Measurements from ENCODE around the gene FAM170A.

GRCh38 chr5:119666542-119666941 is 37.2 kb downstream of the FAM170A start:
- TF ChIP-seq POLR2A (IDR thresholded peaks at IDR 0.05), result no peak
- TF ChIP-seq, protein P1, sequence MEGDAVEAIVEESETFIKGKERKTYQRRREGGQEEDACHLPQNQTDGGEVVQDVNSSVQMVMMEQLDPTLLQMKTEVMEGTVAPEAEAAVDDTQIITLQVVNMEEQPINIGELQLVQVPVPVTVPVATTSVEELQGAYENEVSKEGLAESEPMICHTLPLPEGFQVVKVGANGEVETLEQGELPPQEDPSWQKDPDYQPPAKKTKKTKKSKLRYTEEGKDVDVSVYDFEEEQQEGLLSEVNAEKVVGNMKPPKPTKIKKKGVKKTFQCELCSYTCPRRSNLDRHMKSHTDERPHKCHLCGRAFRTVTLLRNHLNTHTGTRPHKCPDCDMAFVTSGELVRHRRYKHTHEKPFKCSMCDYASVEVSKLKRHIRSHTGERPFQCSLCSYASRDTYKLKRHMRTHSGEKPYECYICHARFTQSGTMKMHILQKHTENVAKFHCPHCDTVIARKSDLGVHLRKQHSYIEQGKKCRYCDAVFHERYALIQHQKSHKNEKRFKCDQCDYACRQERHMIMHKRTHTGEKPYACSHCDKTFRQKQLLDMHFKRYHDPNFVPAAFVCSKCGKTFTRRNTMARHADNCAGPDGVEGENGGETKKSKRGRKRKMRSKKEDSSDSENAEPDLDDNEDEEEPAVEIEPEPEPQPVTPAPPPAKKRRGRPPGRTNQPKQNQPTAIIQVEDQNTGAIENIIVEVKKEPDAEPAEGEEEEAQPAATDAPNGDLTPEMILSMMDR (IDR thresholded peaks at IDR 0.05), result no peak

All from adrenal gland (tissue), 5 donors.